Neural cell (in vitro differentiated cells): ENCODE measurements around the gene FHAD1.

ENCODE experiments used
- CTCF ChIP-seq: fragments of 450-650 bp; IDR thresholded peaks from 2 replicates; pipeline ENCODE4 v1.5.1; 2014; ENCODE audit warnings: antibody characterized with exemption, mild to moderate bottlenecking, moderate library complexity; ENCODE audit not compliant: poor library complexity, severe bottlenecking
- EP300 ChIP-seq: fragments of 450-650 bp; conservative IDR thresholded peaks from 2 replicates; pipeline ENCODE4 v1.6.1; 2014; ENCODE audit warnings: antibody characterized with exemption, mild to moderate bottlenecking, moderate library complexity; ENCODE audit not compliant: poor library complexity, severe bottlenecking
- POLR2AphosphoS5 ChIP-seq: IDR thresholded peaks from 2 replicates; pipeline ENCODE4 v1.6.1; 2012

- TF ChIP-seq CTCF (no peak), EP300 (no peak), POLR2AphosphoS5 (no peak)
Measured at GRCh38 chr1:15254559-15254958, 7.5 kb downstream of the FHAD1 start.
